ENCODE results near the gene NPAS3.

GRCh38 chr14:33844118-33844517, 905.4 kb downstream of the NPAS3 start:
- TF ChIP-seq, protein P1, sequence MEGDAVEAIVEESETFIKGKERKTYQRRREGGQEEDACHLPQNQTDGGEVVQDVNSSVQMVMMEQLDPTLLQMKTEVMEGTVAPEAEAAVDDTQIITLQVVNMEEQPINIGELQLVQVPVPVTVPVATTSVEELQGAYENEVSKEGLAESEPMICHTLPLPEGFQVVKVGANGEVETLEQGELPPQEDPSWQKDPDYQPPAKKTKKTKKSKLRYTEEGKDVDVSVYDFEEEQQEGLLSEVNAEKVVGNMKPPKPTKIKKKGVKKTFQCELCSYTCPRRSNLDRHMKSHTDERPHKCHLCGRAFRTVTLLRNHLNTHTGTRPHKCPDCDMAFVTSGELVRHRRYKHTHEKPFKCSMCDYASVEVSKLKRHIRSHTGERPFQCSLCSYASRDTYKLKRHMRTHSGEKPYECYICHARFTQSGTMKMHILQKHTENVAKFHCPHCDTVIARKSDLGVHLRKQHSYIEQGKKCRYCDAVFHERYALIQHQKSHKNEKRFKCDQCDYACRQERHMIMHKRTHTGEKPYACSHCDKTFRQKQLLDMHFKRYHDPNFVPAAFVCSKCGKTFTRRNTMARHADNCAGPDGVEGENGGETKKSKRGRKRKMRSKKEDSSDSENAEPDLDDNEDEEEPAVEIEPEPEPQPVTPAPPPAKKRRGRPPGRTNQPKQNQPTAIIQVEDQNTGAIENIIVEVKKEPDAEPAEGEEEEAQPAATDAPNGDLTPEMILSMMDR (IDR thresholded peaks at IDR 0.05; ENCODE audit: borderline replicate concordance, extremely low read depth, low read length, poor library complexity, severe bottlenecking), result no peak
- no peak for TF ChIP-seq EZH2 (IDR thresholded peaks at IDR 0.05; ENCODE audit: borderline replicate concordance, low read depth, low read length, severe bottlenecking)

Measured in DND-41 (cell line).